Neural progenitor cell (in vitro differentiated cells): ENCODE measurements around the gene TTC3.

Source experiments
- EZH2 ChIP-seq: fragments of 200-600 bp; sonication (generic); IDR thresholded peaks from 2 replicates; pipeline ENCODE4 v1.6.1; 2017; ENCODE audit warnings: antibody characterized with exemption, mild to moderate bottlenecking, moderate library complexity
- EZH2phosphoT487 ChIP-seq: fragments of 200-600 bp; sonication (generic); IDR thresholded peaks from 2 replicates; pipeline ENCODE4 v1.6.1; 2017; ENCODE audit warnings: antibody characterized with exemption
- TF ChIP-seq, protein P1 (sequence below): fragments of 200-600 bp; sonication (generic); IDR thresholded peaks from 2 replicates; pipeline ENCODE4 v1.5.1; 2017; ENCODE audit warnings: antibody characterized with exemption, mild to moderate bottlenecking

DNA sequence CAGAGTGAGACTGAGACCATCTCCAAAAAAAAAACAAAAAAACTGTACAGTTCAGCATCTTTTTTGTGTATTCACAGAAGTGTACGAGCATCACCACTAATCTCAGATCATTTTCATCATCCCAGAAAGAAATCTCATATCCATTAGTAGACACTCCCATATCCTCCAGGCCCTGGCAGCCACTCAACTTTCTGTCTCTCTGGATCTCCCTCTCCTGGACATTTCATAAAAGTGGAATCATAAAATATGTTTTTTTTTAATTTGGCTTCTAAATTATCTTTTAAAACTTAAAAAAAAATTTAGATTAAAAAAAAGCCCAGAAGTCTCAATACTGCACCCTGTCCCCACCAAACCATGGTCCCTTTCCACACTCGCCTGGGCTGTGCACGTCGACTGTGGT, 44.5 kb upstream of the TTC3 start:
- TF ChIP-seq, protein P1, sequence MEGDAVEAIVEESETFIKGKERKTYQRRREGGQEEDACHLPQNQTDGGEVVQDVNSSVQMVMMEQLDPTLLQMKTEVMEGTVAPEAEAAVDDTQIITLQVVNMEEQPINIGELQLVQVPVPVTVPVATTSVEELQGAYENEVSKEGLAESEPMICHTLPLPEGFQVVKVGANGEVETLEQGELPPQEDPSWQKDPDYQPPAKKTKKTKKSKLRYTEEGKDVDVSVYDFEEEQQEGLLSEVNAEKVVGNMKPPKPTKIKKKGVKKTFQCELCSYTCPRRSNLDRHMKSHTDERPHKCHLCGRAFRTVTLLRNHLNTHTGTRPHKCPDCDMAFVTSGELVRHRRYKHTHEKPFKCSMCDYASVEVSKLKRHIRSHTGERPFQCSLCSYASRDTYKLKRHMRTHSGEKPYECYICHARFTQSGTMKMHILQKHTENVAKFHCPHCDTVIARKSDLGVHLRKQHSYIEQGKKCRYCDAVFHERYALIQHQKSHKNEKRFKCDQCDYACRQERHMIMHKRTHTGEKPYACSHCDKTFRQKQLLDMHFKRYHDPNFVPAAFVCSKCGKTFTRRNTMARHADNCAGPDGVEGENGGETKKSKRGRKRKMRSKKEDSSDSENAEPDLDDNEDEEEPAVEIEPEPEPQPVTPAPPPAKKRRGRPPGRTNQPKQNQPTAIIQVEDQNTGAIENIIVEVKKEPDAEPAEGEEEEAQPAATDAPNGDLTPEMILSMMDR, result no peak
- TF ChIP-seq EZH2 (no peak), EZH2phosphoT487 (no peak)
